Parathyroid adenoma (tissue), 2 donors: ENCODE results near the gene ZNF521.

Experiments
- H2AFZ ChIP-seq: fragments of 300-600 bp; sonication (generic); one replicate; pipeline ENCODE4 v1.7.0; 2017; ENCODE audit warnings: antibody characterized with exemption, mild to moderate bottlenecking
- H3K27ac ChIP-seq: fragments of 300-600 bp; sonication (generic); one replicate; pipeline ENCODE4 v1.7.0; 2017
- H3K27me3 ChIP-seq: fragments of 300-600 bp; sonication (generic); one replicate; pipeline ENCODE4 v1.7.0; 2017; ENCODE audit warnings: low read length; ENCODE audit not compliant: control insufficient read depth, insufficient read depth
- H3K36me3 ChIP-seq: fragments of 300-600 bp; sonication (generic); one replicate; pipeline ENCODE4 v1.7.0; 2017; ENCODE audit warnings: low read length; ENCODE audit not compliant: control insufficient read depth, insufficient read depth
- H3K4me1 ChIP-seq: fragments of 300-600 bp; sonication (generic); one replicate; pipeline ENCODE4 v1.7.0; 2017; ENCODE audit warnings: control low read depth
- H3K4me2 ChIP-seq: fragments of 300-600 bp; sonication (generic); one replicate; pipeline ENCODE4 v1.7.0; 2017; ENCODE audit warnings: low read length
- H3K4me3 ChIP-seq: fragments of 300-600 bp; sonication (generic); one replicate; pipeline ENCODE4 v1.7.0; 2017; ENCODE audit warnings: low read depth, low read length
- H3K79me2 ChIP-seq: fragments of 300-600 bp; sonication (generic); one replicate; pipeline ENCODE4 v1.7.0; 2017; ENCODE audit warnings: control low read depth
- H3K9ac ChIP-seq: fragments of 300-600 bp; sonication (generic); one replicate; pipeline ENCODE4 v1.7.0; 2017; ENCODE audit warnings: mild to moderate bottlenecking
- H3K9me3 ChIP-seq: fragments of 300-600 bp; sonication (generic); one replicate; pipeline ENCODE4 v1.7.0; 2017; ENCODE audit warnings: low read length; ENCODE audit not compliant: control insufficient read depth
- CTCF ChIP-seq: fragments of 300-600 bp; sonication (generic); IDR thresholded peaks from one replicate; pipeline ENCODE4 v1.7.0; 2017; ENCODE audit warnings: antibody characterized with exemption, mild to moderate bottlenecking
- donor health status: primary hyperparathyroidism.

ZNF521 gene

GRCh38 chr18:25332002-25332401, 20.0 kb downstream of the ZNF521 start:
- Histone ChIP-seq H3K79me2 (no peaks in the 10 kb centered on the region), H3K4me3 (no peak overlapping the region), H2AFZ (no peak overlapping the region), H3K4me1 (no peaks in the 10 kb centered on the region), H3K27me3 (no peaks in the 10 kb centered on the region), H3K36me3 (no peaks in the 10 kb centered on the region), H3K27ac (no peak overlapping the region), H3K4me2 (no peak overlapping the region), H3K9me3 (no peaks in the 10 kb centered on the region), H3K9ac (no peak overlapping the region)
- no peak for TF ChIP-seq CTCF

- H3K9ac ChIP-seq = no peak overlapping the region
- H3K36me3 ChIP-seq = no peaks in the 10 kb centered on the region
- H3K4me1 ChIP-seq = no peaks in the 10 kb centered on the region
- no peak overlapping the region for H3K27ac ChIP-seq
- H3K27me3 ChIP-seq = no peaks in the 10 kb centered on the region
- no peak overlapping the region for H3K4me3 ChIP-seq
- no peaks in the 10 kb centered on the region for H3K79me2 ChIP-seq
- no peak for TF ChIP-seq CTCF
- no peak overlapping the region for H3K4me2 ChIP-seq
- no peaks in the 10 kb centered on the region for H3K9me3 ChIP-seq
- H2AFZ ChIP-seq = no peak overlapping the region
These were observed 22.2 kb downstream of the ZNF521 start for GRCh38 chr18:25329783-25330182.

- no peak overlapping the region for H3K9ac ChIP-seq
These were observed 24.4 kb downstream of the ZNF521 start for GRCh38 chr18:25327584-25327983.

GRCh38 chr18:25326361-25326952, 25.5 kb downstream of the ZNF521 start:
- Histone ChIP-seq H3K9me3 (no peaks in the 10 kb centered on the region), H3K9ac (no peak overlapping the region), H3K4me1 (no peaks in the 10 kb centered on the region), H3K36me3 (no peaks in the 10 kb centered on the region), H3K4me3 (no peak overlapping the region), H3K27me3 (no peaks in the 10 kb centered on the region), H3K27ac (no peak overlapping the region), H3K79me2 (no peaks in the 10 kb centered on the region), H2AFZ (no peak overlapping the region), H3K4me2 (no peak overlapping the region)
- TF ChIP-seq CTCF = no peak

More at GRCh38 chr18:25327584-25327983, 24.4 kb downstream of the ZNF521 start:
- H3K27me3 ChIP-seq = no peaks in the 10 kb centered on the region
- H3K27ac ChIP-seq = no peak overlapping the region
- TF ChIP-seq CTCF = no peak
- no peaks in the 10 kb centered on the region for H3K4me1 ChIP-seq
- H3K9me3 ChIP-seq = no peaks in the 10 kb centered on the region
- no peak overlapping the region for H3K4me3 ChIP-seq
- no peaks in the 10 kb centered on the region for H3K79me2 ChIP-seq
- no peaks in the 10 kb centered on the region for H3K36me3 ChIP-seq
- H3K4me2 ChIP-seq = no peak overlapping the region
- H2AFZ ChIP-seq = no peak overlapping the region

- Histone ChIP-seq H3K4me2 (no peak overlapping the region), H3K4me3 (no peak overlapping the region), H3K79me2 (no peaks in the 10 kb centered on the region), H3K27ac (no peak overlapping the region), H3K27me3 (no peaks in the 10 kb centered on the region), H3K4me1 (no peaks in the 10 kb centered on the region), H3K9ac (no peak overlapping the region), H3K36me3 (no peaks in the 10 kb centered on the region), H3K9me3 (no peaks in the 10 kb centered on the region), H2AFZ (no peak overlapping the region)
- TF ChIP-seq CTCF = no peak
These were observed 29.2 kb downstream of the ZNF521 start for GRCh38 chr18:25322806-25323205.
